ENCODE data around the gene MYO1B. TPM values are rescaled to one million over a fixed set of nuclear protein-coding genes. Genes with fewer than 3 reads are reported as not detected.

The MYO1B gene
- polyA plus RNA-seq, 3 donors = 0.01 TPM; not detected in 2

DNA sequence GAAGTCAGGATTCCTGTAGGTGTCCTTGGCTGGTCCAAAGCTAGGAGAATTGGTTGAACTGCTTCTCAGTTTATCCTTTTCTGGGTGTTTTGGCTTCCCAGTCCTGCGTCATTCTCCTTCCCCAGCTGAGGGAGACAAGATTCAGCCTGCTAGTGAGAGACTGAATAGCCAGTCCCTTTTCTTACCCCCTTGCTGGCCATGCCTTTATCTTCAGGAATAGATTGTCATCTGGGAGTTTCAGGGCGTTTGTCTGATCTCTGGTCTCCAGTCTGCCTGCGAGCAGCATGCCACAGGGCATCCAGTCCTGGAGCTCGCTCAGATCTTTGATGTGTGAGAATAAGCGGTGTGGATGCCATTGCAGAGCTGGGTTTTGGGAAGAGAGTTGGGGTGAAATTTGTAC, 5.8 kb downstream of the MYO1B start:
- WGBS (ENCODE audit: insufficient coverage) = 100% methylated on average over 2 of the region's 5 CpGs
- Histone ChIP-seq H3K4me3 (replicated peaks in 1 of 3; ENCODE audit: low read depth in 2 of 3, low read length in 3 of 3) (no peak overlapping the region), H4K20me1 (ENCODE audit: insufficient read depth, low read length) (no peaks in the 10 kb centered on the region), H3K9ac (ENCODE audit: insufficient read depth, low read length, poor library complexity, severe bottlenecking) (no peak overlapping the region), H3K27ac (ENCODE audit: low read depth in 1 of 2, low read length in 2 of 2) (no peak overlapping the region), H3K36me3 (replicated peaks in 1 of 2; ENCODE audit: control insufficient read depth in 1 of 2, insufficient read depth in 2 of 2, low read length in 2 of 2) (no peaks in the 10 kb centered on the region), H3K4me2 (replicated peaks; ENCODE audit: extremely low read depth, low read length, poor library complexity, severe bottlenecking) (no peak overlapping the region), H3K79me2 (ENCODE audit: insufficient read depth, low read length) (no peaks in the 10 kb centered on the region), H3K4me1 (ENCODE audit: control insufficient read depth in 1 of 2, insufficient read depth in 2 of 2, low read length in 2 of 2) (peaks cover 3 to 4% of the 10 kb centered on the region in 2 donors), H3K9me3 (replicated peaks in 1 of 2; ENCODE audit: control insufficient read depth in 1 of 2, insufficient read depth in 1 of 2, low read length in 2 of 2) (no peaks in the 10 kb centered on the region), H3K27me3 (ENCODE audit: control insufficient read depth in 2 of 2, insufficient read depth in 2 of 2, low read length in 2 of 2) (peaks cover 10 to 19% of the 10 kb centered on the region in 2 donors), H2AFZ (ENCODE audit: insufficient read depth, low read depth, low read length, poor library complexity, severe bottlenecking) (no peak overlapping the region)
- intact Hi-C loops (cut with micrococcal nuclease) = no loop called here
- Mint-ChIP-seq H3K27ac (no peak overlapping the region), H3K27me3 (ENCODE audit: low read depth in 3 of 3) (peaks cover 16 to 19% (median 18%) of the 10 kb centered on the region in 3 donors), H3K4me3 (no peak overlapping the region), H3K9me3 (peaks cover 0 to 3% (median 0%) of the 10 kb centered on the region in 7 donors), H3K4me1 (peaks cover 5% of the 10 kb centered on the region), H3K36me3 (no peaks in the 10 kb centered on the region)
- no peak for DNase-seq
- TF ChIP-seq, protein P1, sequence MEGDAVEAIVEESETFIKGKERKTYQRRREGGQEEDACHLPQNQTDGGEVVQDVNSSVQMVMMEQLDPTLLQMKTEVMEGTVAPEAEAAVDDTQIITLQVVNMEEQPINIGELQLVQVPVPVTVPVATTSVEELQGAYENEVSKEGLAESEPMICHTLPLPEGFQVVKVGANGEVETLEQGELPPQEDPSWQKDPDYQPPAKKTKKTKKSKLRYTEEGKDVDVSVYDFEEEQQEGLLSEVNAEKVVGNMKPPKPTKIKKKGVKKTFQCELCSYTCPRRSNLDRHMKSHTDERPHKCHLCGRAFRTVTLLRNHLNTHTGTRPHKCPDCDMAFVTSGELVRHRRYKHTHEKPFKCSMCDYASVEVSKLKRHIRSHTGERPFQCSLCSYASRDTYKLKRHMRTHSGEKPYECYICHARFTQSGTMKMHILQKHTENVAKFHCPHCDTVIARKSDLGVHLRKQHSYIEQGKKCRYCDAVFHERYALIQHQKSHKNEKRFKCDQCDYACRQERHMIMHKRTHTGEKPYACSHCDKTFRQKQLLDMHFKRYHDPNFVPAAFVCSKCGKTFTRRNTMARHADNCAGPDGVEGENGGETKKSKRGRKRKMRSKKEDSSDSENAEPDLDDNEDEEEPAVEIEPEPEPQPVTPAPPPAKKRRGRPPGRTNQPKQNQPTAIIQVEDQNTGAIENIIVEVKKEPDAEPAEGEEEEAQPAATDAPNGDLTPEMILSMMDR (IDR thresholded peaks at IDR 0.05) = no peak

DNA sequence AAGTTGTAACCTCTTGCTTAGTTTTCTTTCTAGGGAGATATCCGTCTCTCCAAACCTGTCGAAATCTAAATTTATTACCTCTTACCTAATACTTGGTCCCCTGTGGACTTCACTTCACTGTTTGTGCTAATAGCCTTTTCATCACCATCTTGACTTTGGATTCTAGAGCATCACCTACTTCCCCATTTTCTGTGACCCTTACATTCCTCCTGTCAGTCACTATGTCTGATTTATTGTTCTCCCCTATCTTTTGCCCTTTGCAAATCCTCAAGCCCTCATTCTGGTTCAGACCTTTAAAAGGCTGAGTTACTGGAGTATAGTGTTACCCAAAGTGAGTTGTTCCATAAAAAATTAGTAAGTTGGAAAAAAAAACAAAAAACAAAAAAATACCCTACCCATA, 7.5 kb downstream of the MYO1B start:
- Mint-ChIP-seq H3K9me3 (no peaks in the 10 kb centered on the region), H3K36me3 (no peaks in the 10 kb centered on the region), H3K27ac (no peak overlapping the region), H3K4me1 (no peaks in the 10 kb centered on the region), H3K27me3 (ENCODE audit: low read depth in 3 of 3) (peaks cover 2 to 3% (median 3%) of the 10 kb centered on the region in 3 donors), H3K4me3 (no peak overlapping the region)
- Histone ChIP-seq H3K9me3 (replicated peaks in 1 of 2; ENCODE audit: control insufficient read depth in 1 of 2, insufficient read depth in 1 of 2, low read length in 2 of 2) (no peaks in the 10 kb centered on the region), H3K27ac (ENCODE audit: low read depth in 1 of 2, low read length in 2 of 2) (no peak overlapping the region), H4K20me1 (ENCODE audit: insufficient read depth, low read length) (no peaks in the 10 kb centered on the region), H3K4me2 (replicated peaks; ENCODE audit: extremely low read depth, low read length, poor library complexity, severe bottlenecking) (no peak overlapping the region), H3K4me1 (ENCODE audit: control insufficient read depth in 1 of 2, insufficient read depth in 2 of 2, low read length in 2 of 2) (no peaks in the 10 kb centered on the region), H3K27me3 (ENCODE audit: control insufficient read depth in 2 of 2, insufficient read depth in 2 of 2, low read length in 2 of 2) (peaks cover 0 to 2% of the 10 kb centered on the region in 2 donors), H3K4me3 (replicated peaks in 1 of 3; ENCODE audit: low read depth in 2 of 3, low read length in 3 of 3) (no peak overlapping the region), H3K9ac (ENCODE audit: insufficient read depth, low read length, poor library complexity, severe bottlenecking) (no peak overlapping the region), H3K79me2 (ENCODE audit: insufficient read depth, low read length) (no peaks in the 10 kb centered on the region), H2AFZ (ENCODE audit: insufficient read depth, low read depth, low read length, poor library complexity, severe bottlenecking) (no peak overlapping the region), H3K36me3 (replicated peaks in 1 of 2; ENCODE audit: control insufficient read depth in 1 of 2, insufficient read depth in 2 of 2, low read length in 2 of 2) (no peaks in the 10 kb centered on the region)
- 100% methylated on average over 1 of the region's 2 CpGs for WGBS (ENCODE audit: insufficient coverage)
- DNase-seq = no peak
- TF ChIP-seq, protein P1 (IDR thresholded peaks at IDR 0.05) = no peak
- intact Hi-C loops (cut with micrococcal nuclease) = no loop called here

Measured in CD14-positive monocyte (primary cell).